Peyer's patch (tissue), 4 donors: ENCODE measurements around the gene MTMR4. TPM values are rescaled to one million over a fixed set of nuclear protein-coding genes. Genes with fewer than 3 reads are reported as not detected.
"Not testable (repeated sequence)": the region's sequence is repeated elsewhere in the genome, so short reads cannot be mapped to it uniquely, and the experiment has no call there.

Experiments
- DNase-seq, 3 donors: peaks; one replicate each; pipeline ENCODE4 v3.0.0-alpha.2; 2017 to 2019
- H3K27ac ChIP-seq, 4 donors: fragments of 200-600 bp; sonication (generic); one replicate each; pipeline ENCODE4 v1.5.1; 2016 to 2019
- H3K27me3 ChIP-seq, 2 donors: fragments of 200-600 bp; sonication (generic); one replicate each; pipeline ENCODE4 v1.5.1; 2019
- H3K36me3 ChIP-seq, 3 donors: fragments of 200-600 bp; sonication (generic); one replicate each; pipeline ENCODE4 v1.5.1; 2016 to 2019
- H3K4me1 ChIP-seq, 4 donors: fragments of 200-600 bp; sonication (generic); one replicate each; pipeline ENCODE4 v1.5.1; 2016 to 2019
- H3K4me3 ChIP-seq, 4 donors: fragments of 200-600 bp; sonication (generic); 1 replicate in 3 of 4; 2 replicates in 1 of 4; pipeline ENCODE4 v1.5.1; 2016 to 2019; ENCODE audit warnings: mild to moderate bottlenecking in 1 of 4
- H3K9me3 ChIP-seq, 4 donors: fragments of 200-600 bp; sonication (generic); one replicate each; pipeline ENCODE4 v1.5.1; 2016 to 2019; ENCODE audit warnings: mild to moderate bottlenecking in 1 of 4
- POLR2A ChIP-seq, 2 donors: fragments of 450-650 bp; IDR thresholded peaks; one replicate each; pipeline ENCODE4 v1.5.1; 2017; ENCODE audit warnings: antibody characterized with exemption in 2 of 2, mild to moderate bottlenecking in 2 of 2, moderate library complexity in 2 of 2
- total RNA-seq, 4 donors: library from RNA; depleted of rRNA; stranded (reverse); fragments of >200 nt; gene quantifications; one replicate each; pipeline ENCODE4 v1.1.0, GENCODE V29; 2016
- TF ChIP-seq, protein P1 (sequence below), 6 experiments: fragments of 450-650 bp in 4 of 6; fragments of 200-600 bp in 2 of 6; sonication (generic) in 1 of 6; IDR thresholded peaks; one replicate each; pipeline ENCODE4 v1.5.1; 2017 to 2019; ENCODE audit warnings: antibody characterized with exemption in 6 of 6, mild to moderate bottlenecking in 3 of 6, moderate library complexity in 1 of 6

The MTMR4 gene
- total RNA-seq, 4 donors from 2014 or later: 46.2 to 129 (median 105) TPM

DNA sequence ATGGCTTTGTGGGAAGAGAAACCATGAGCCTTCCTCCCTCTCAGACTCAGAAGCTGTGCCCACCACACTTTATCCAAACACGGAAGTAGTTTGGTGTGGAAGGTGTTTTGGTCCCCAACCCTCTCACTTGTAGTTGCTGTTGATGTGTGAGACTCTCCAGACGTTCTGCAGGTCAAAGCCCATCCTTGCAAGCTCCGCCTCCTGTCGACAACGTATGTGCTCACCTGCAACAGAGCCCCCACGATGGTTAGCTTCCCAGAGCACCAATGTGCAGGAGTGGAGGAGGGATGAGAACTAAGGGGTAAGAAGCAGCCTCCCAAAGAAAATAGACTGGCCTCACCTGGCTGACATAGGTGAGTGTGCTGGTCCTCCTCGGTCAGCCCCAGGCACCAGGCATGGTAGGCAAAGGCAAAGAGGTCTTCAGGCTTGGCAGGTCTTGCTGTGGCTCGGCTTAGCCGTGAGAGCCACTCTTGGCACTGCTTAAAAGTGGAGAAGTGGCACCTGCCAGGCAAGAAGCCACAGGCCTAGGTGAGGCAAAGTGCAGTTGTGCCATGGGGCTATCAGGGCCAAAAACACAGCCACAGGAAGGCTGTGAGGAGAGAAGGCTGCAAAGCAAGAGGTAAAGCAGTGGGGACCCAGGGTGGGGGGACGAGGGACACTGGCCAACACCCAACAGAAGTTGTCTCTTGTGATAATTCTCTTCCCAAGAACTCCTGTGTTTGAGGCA, 5.9 kb downstream of the MTMR4 start:
- H3K4me1 ChIP-seq: peaks cover 0 to 9% (median 6%) of the 10 kb centered on the region in 4 donors
- DNase-seq: no peak
- TF ChIP-seq, protein P1, sequence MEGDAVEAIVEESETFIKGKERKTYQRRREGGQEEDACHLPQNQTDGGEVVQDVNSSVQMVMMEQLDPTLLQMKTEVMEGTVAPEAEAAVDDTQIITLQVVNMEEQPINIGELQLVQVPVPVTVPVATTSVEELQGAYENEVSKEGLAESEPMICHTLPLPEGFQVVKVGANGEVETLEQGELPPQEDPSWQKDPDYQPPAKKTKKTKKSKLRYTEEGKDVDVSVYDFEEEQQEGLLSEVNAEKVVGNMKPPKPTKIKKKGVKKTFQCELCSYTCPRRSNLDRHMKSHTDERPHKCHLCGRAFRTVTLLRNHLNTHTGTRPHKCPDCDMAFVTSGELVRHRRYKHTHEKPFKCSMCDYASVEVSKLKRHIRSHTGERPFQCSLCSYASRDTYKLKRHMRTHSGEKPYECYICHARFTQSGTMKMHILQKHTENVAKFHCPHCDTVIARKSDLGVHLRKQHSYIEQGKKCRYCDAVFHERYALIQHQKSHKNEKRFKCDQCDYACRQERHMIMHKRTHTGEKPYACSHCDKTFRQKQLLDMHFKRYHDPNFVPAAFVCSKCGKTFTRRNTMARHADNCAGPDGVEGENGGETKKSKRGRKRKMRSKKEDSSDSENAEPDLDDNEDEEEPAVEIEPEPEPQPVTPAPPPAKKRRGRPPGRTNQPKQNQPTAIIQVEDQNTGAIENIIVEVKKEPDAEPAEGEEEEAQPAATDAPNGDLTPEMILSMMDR (IDR thresholded peaks at IDR 0.05): no peak
- no peak for TF ChIP-seq POLR2A (IDR thresholded peaks at IDR 0.05)
- H3K36me3 ChIP-seq: peaks cover 0 to 95% (median 0%) of the 10 kb centered on the region in 3 donors
- no peaks in the 10 kb centered on the region for H3K27me3 ChIP-seq
- H3K4me3 ChIP-seq: no peak overlapping the region
- H3K27ac ChIP-seq: no peak overlapping the region
- H3K9me3 ChIP-seq: no peaks in the 10 kb centered on the region

DNA sequence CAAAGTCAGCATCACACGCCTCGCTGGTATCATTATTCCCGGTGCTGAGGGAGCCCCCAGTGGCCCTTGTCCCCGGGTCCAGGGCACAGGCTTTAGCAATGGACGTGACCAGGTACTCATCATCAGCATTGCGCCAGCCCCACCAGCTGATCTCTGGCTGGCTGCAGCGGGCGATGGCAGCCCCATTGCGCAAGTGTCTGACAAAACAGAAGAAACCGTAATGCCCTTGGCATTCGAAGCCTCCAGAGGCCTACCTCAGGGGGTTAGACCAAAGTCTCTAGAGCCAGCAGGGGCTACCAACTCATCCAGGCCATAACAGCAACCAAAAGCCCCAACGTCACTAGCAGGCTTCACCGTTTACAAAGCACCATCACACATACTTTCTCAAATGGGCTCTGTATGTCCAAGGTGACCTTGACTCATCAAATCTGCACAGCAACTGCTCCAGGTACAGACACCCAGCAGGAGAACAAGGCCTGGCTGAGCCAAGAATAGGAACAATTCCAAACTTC, 7.3 kb downstream of the MTMR4 start:
- H3K9me3 ChIP-seq: no peaks in the 10 kb centered on the region
- no peak for TF ChIP-seq POLR2A (IDR thresholded peaks at IDR 0.05)
- TF ChIP-seq, protein P1 (IDR thresholded peaks at IDR 0.05): no peak
- H3K4me1 ChIP-seq: peaks cover 0 to 9% (median 2%) of the 10 kb centered on the region in 4 donors
- H3K27ac ChIP-seq: no peak overlapping the region
- DNase-seq: no peak
- no peaks in the 10 kb centered on the region for H3K27me3 ChIP-seq
- H3K36me3 ChIP-seq: peaks cover 0 to 100% (median 2%) of the 10 kb centered on the region in 3 donors
- no peak overlapping the region for H3K4me3 ChIP-seq

DNA sequence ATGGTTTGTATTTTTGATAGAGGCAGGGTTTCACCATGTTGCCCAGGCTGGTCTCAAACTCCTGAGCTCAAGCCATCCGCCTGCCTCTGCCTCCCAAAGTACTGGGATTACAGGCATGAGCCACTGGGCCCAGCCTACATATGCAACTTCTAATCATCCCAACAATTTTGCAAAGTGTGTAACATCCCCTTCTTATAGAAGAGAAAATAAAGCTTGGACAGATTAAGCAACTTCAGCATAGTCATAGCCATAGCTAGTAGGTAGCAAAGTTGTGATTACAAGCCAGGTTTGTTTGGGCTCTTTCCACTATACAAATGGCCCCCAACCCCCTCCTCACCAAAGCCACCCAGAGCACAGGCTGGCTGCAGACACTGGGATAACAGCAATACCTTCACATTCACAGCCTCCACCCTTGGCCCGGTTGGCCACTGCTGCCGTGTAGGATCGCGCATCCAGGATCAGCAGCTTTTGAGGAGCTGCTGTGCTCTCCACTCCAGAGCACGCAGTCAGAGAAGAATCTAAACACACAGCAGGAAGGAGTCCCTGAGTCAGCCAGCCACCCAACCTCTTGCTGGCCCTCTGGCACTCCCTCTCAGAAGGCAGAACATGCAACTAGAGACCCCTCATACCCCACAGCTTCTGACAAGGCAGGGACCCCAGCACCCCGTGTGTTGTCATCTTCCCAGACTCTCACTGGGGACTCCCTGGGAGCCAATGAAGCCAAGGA, 7.9 kb downstream of the MTMR4 start:
- H3K27ac ChIP-seq: no peak overlapping the region
- no peaks in the 10 kb centered on the region for H3K27me3 ChIP-seq
- no peaks in the 10 kb centered on the region for H3K9me3 ChIP-seq
- peaks cover 0 to 100% (median 2%) of the 10 kb centered on the region in 3 donors for H3K36me3 ChIP-seq
- peaks cover 0 to 9% (median 2%) of the 10 kb centered on the region in 4 donors for H3K4me1 ChIP-seq
- DNase-seq: no peak
- TF ChIP-seq, protein P1 (IDR thresholded peaks at IDR 0.05): no peak
- no peak for TF ChIP-seq POLR2A (IDR thresholded peaks at IDR 0.05)
- H3K4me3 ChIP-seq: no peak overlapping the region

DNA sequence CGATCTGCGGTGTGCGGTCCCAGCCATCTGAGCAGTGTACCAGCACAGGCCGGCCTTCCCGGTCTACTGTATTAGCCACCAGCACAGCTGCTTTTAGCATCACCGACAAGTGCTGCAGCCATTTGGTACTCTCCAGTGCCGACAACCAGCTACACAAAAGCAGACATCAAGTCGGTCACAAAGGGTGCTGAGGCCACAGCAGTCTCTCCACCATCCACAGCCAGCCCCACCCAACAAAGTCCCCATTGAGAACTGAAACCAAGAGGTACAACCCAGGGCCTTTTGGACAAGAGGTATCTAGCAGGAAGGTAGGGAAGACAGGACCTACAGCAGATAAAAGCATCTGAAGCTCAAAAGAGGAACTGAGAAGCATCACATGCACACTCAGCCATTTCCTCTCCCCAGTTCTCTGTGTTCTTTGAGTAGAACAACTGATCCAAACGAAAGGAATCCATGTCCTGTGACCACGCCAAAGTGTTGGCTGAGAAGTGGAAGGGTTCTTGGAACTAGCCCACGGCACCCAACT, 9.5 kb downstream of the MTMR4 start:
- DNase-seq: peak in 2 of 3 donors; percentile 69 to 73
- Histone ChIP-seq H3K27ac (peak overlapping the region; percentile 26 to 77 (median 54)), H3K9me3 (no peaks in the 10 kb centered on the region), H3K27me3 (no peaks in the 10 kb centered on the region), H3K4me3 (no peak overlapping the region), H3K4me1 (peaks cover 0 to 9% (median 2%) of the 10 kb centered on the region in 4 donors), H3K36me3 (peaks cover 0 to 99% (median 2%) of the 10 kb centered on the region in 3 donors)
- TF ChIP-seq, protein P1 (IDR thresholded peaks at IDR 0.05): no peak
- TF ChIP-seq POLR2A (IDR thresholded peaks at IDR 0.05): no peak

DNA sequence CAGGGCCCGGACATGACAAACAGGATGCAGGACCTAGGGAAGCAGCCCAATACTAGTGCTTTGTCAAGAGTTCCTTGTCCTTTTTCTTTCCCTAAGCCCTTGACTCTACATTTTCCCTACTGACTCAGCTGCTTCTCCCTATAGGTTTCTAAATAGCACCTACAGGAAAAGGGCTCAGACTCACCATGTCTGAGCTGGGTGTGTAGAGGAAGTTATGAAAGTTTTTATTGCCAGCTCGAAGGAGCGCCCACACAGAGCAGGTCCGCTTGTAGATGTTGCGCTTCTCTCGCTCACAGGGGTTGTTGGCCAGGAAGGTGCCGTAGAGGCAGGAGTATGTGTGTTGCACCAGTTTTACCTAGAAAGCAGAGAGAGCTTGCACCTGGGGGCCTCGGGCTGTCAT, 10.6 kb downstream of the MTMR4 start:
- Histone ChIP-seq H3K27me3 (no peaks in the 10 kb centered on the region), H3K4me1 (peaks cover 0 to 9% (median 2%) of the 10 kb centered on the region in 4 donors), H3K27ac (peak overlapping the region in 1 of 4 donors; percentile 77), H3K36me3 (peaks cover 0 to 99% (median 2%) of the 10 kb centered on the region in 3 donors), H3K9me3 (no peaks in the 10 kb centered on the region), H3K4me3 (no peak overlapping the region)
- TF ChIP-seq POLR2A (IDR thresholded peaks at IDR 0.05): no peak
- TF ChIP-seq, protein P1 (IDR thresholded peaks at IDR 0.05): no peak
- no peak for DNase-seq

DNA sequence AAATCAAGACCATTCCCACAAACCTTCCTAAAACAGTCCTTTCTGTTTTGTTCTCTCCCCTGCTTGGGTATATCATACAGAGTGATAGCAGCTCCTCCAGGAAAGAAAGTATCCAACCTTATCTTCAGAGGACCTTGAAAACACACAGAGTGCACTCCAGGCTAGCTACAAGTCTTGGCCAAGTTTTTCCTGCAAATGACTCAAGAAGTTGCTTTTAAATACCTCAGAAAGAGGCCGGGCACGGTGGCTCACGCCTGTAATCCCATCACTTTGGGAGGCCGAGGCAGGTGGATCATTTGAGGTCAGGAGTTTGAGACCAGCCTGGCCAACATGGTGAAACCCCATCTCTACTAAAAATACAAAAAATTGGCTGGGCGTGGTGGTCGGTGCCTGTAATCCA, 11.3 kb downstream of the MTMR4 start:
- not testable (repeated sequence) for DNase-seq, H3K4me3 ChIP-seq, H3K27ac ChIP-seq, H3K4me1 ChIP-seq, H3K9me3 ChIP-seq, H3K27me3 ChIP-seq
- peaks cover 0 to 97% (median 2%) of the 10 kb centered on the region in 3 donors for H3K36me3 ChIP-seq
